AG10803 (cell line): ENCODE measurements around the gene DNAH11.
"Not testable (repeated sequence)": the region's sequence is repeated elsewhere in the genome, so short reads cannot be mapped to it uniquely, and the experiment has no call there.

Experiments used
- DNase-seq: peaks from one replicate; pipeline ENCODE4 v3.0.0; 2010; ENCODE audit warnings: low read depth
- H3K4me3 ChIP-seq: 2 replicates; pipeline ENCODE4 v1.5.1; 2011; ENCODE audit warnings: mild to moderate bottlenecking, low read length, control low read depth
- CTCF ChIP-seq: conservative IDR thresholded peaks from 2 replicates; pipeline ENCODE4 v1.5.1; 2011; ENCODE audit warnings: mild to moderate bottlenecking, low read length, control low read depth, inconsistent platforms

The DNAH11 gene

GRCh38 chr7:21844742-21845141 is 301.9 kb downstream of the DNAH11 start:
- no peak overlapping the region for H3K4me3 ChIP-seq
- no peak for DNase-seq
- TF ChIP-seq CTCF: no peak

- no peak overlapping the region for H3K4me3 ChIP-seq
- peak; percentile 26 for DNase-seq
- no peak for TF ChIP-seq CTCF
Observed at GRCh38 chr7:21850531-21851285, 307.9 kb downstream of the DNAH11 start.

GRCh38 chr7:21851559-21851967 is 308.7 kb downstream of the DNAH11 start:
- no peak for DNase-seq
- no peak overlapping the region for H3K4me3 ChIP-seq
- no peak for TF ChIP-seq CTCF

- peak; percentile 6 for DNase-seq
- not testable (repeated sequence) for H3K4me3 ChIP-seq
Observed at GRCh38 chr7:21865631-21866204, 322.9 kb downstream of the DNAH11 start.

- no peak for DNase-seq
- TF ChIP-seq CTCF: no peak
- no peak overlapping the region for H3K4me3 ChIP-seq
Observed at GRCh38 chr7:21866731-21867130, 323.9 kb downstream of the DNAH11 start.

GRCh38 chr7:21867226-21867625 is 324.4 kb downstream of the DNAH11 start:
- DNase-seq: no peak
- no peak overlapping the region for H3K4me3 ChIP-seq
- TF ChIP-seq CTCF: no peak

- no peak for DNase-seq
- no peak for TF ChIP-seq CTCF
- no peak overlapping the region for H3K4me3 ChIP-seq
Observed at GRCh38 chr7:21867816-21868575, 325.2 kb downstream of the DNAH11 start.
